HL-60 (cell line): ENCODE measurements around the gene CRELD2.
A peak's percentile ranks its signal among the peaks of the same experiment; 100 is the strongest.

Experiments
- DNase-seq, 2 experiments: peaks; one replicate each; pipeline ENCODE4 v3.0.0-alpha.2; 2010 to 2020; ENCODE audit warnings: low read depth in 1 of 2, low spot score in 1 of 2
- H3K27ac ChIP-seq: fragments of 250-450 bp; sonication (Bioruptor Pico); replicated peaks from 2 replicates; pipeline ENCODE4 v1.5.1; 2020; ENCODE audit warnings: mild to moderate bottlenecking, moderate library complexity
- H3K27me3 ChIP-seq: fragments of 250-450 bp; sonication (Bioruptor Pico); 2 replicates; pipeline ENCODE4 v1.5.1; 2021; ENCODE audit warnings: mild to moderate bottlenecking, moderate library complexity; ENCODE audit not compliant: insufficient read depth, poor library complexity, severe bottlenecking
- H3K4me3 ChIP-seq: replicated peaks from 2 replicates; pipeline ENCODE4 v1.5.1; 2011; ENCODE audit warnings: mild to moderate bottlenecking, control low read depth, low read length; ENCODE audit not compliant: insufficient read depth
- GABPA ChIP-seq: IDR thresholded peaks from 2 replicates; pipeline ENCODE4 v1.6.1; 2012; ENCODE audit warnings: low read depth
- POLR2AphosphoS5 ChIP-seq: IDR thresholded peaks from 2 replicates; pipeline ENCODE4 v1.6.1; 2012; ENCODE audit warnings: low read depth
- SPI1 ChIP-seq: IDR thresholded peaks from 2 replicates; pipeline ENCODE4 v1.6.1; 2012; ENCODE audit warnings: low read depth, mild to moderate bottlenecking, borderline replicate concordance
- TF ChIP-seq, protein P1 (sequence below): IDR thresholded peaks from 2 replicates; pipeline ENCODE4 v1.6.1; 2012; ENCODE audit warnings: low read depth; ENCODE audit not compliant: insufficient replicate concordance
- TF ChIP-seq, protein P2 (sequence below): IDR thresholded peaks from one replicate; pipeline ENCODE4 v1.5.1; 2011; ENCODE audit warnings: low read length, control low read depth, inconsistent platforms; ENCODE audit not compliant: insufficient read depth

The CRELD2 gene

DNA sequence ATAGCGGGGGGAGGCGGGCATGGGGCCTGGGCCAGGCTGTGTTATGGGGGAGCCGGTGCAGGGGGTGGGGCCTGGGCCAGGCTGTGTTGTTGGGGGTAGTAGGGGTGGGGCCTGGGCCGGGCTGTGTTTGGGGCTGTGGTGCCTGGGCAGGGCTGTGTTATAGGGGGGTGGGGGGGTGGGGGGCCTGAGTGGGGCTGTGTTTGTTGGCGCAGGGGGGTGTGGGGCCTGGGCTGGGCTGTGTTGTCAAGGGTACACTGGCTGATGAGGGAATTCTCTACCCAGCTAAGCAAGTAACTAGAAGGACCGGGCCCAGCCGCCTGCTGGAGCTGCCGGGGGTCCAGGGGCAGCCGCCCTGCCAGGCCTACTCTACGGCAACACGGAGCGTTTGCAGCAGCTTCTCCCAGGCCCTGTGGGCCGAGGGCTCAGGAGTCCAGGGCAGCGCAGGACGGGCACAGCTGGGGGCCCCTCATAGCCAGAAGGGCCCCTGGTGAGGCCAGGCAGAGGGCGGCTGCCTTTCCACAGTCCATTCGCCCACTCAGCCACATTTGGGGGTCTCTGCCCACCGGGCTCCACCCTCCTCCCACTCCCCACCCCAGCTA lies 32.1 kb downstream of the CRELD2 start:
- no peak for DNase-seq
- Histone ChIP-seq H3K4me3 (no peak overlapping the region), H3K27me3 (no peaks in the 10 kb centered on the region), H3K27ac (no peak overlapping the region)
- TF ChIP-seq GABPA (no peak), POLR2AphosphoS5 (no peak), SPI1 (no peak)
- TF ChIP-seq, protein P1, sequence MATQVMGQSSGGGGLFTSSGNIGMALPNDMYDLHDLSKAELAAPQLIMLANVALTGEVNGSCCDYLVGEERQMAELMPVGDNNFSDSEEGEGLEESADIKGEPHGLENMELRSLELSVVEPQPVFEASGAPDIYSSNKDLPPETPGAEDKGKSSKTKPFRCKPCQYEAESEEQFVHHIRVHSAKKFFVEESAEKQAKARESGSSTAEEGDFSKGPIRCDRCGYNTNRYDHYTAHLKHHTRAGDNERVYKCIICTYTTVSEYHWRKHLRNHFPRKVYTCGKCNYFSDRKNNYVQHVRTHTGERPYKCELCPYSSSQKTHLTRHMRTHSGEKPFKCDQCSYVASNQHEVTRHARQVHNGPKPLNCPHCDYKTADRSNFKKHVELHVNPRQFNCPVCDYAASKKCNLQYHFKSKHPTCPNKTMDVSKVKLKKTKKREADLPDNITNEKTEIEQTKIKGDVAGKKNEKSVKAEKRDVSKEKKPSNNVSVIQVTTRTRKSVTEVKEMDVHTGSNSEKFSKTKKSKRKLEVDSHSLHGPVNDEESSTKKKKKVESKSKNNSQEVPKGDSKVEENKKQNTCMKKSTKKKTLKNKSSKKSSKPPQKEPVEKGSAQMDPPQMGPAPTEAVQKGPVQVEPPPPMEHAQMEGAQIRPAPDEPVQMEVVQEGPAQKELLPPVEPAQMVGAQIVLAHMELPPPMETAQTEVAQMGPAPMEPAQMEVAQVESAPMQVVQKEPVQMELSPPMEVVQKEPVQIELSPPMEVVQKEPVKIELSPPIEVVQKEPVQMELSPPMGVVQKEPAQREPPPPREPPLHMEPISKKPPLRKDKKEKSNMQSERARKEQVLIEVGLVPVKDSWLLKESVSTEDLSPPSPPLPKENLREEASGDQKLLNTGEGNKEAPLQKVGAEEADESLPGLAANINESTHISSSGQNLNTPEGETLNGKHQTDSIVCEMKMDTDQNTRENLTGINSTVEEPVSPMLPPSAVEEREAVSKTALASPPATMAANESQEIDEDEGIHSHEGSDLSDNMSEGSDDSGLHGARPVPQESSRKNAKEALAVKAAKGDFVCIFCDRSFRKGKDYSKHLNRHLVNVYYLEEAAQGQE = no peak
- TF ChIP-seq, protein P2, sequence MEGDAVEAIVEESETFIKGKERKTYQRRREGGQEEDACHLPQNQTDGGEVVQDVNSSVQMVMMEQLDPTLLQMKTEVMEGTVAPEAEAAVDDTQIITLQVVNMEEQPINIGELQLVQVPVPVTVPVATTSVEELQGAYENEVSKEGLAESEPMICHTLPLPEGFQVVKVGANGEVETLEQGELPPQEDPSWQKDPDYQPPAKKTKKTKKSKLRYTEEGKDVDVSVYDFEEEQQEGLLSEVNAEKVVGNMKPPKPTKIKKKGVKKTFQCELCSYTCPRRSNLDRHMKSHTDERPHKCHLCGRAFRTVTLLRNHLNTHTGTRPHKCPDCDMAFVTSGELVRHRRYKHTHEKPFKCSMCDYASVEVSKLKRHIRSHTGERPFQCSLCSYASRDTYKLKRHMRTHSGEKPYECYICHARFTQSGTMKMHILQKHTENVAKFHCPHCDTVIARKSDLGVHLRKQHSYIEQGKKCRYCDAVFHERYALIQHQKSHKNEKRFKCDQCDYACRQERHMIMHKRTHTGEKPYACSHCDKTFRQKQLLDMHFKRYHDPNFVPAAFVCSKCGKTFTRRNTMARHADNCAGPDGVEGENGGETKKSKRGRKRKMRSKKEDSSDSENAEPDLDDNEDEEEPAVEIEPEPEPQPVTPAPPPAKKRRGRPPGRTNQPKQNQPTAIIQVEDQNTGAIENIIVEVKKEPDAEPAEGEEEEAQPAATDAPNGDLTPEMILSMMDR = no peak

DNA sequence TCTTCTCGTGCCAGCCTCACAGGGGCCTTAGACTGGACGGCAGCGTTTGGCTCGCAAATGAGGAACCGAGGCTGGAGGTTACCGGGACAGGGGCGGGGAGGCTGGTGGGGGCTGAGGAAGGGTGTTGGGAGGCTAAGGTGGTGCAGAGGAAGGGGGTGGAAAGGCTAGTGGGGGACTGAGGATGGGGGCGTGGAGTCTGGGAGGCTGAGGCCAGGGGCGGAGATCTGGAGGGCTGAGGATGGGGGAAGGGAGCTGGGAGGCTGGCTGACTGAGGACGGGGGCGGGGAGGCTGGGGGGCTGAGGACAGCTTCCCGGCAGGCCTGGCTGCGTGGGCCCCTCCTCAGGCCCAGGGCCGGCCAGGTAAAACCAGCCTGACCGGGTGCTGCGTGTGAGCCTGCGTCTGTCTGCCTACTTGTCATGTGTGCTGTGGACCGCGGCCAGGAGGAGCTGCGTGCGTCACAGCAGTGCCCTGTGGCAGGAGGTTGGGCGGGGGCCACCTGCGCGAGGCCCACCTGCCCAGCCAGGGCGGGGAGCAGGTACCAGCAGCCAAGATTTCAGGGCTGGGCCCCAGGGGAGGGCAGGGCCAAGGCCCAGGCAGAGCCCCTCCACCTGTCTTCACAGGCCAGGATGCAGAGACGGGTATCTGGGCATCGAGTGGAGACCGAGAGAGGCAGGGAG lies 32.7 kb downstream of the CRELD2 start:
- no peak overlapping the region for H3K4me3 ChIP-seq
- H3K27ac ChIP-seq = no peak overlapping the region
- TF ChIP-seq SPI1 (peak; percentile 52; the same call in 1 of the 2 replicates), POLR2AphosphoS5 (no peak)
- no peaks in the 10 kb centered on the region for H3K27me3 ChIP-seq
- peak in 1 of 2 experiments; percentile 52 for DNase-seq

DNA sequence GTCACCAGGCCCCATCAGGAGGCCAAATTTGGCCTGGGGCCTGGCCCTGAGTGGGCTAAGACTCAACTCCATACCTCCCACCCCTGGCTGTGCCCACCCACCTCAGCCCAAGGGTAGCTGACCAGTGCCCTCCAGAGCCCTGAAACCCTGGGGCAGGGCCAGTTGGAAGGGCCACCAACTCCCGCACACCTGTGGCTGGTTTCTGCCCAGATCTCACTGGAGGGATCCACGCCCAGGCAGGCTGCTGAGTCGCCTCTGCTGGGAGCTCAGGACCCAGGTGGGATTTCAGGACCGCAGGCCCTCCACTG lies 33.2 kb downstream of the CRELD2 start:
- Histone ChIP-seq H3K27ac (no peak overlapping the region), H3K4me3 (no peak overlapping the region), H3K27me3 (no peaks in the 10 kb centered on the region)
- no peak for TF ChIP-seq GABPA
- TF ChIP-seq, protein P2 = no peak
- no peak for TF ChIP-seq POLR2AphosphoS5
- TF ChIP-seq, protein P1 = no peak
- no peak for TF ChIP-seq SPI1
- no peak for DNase-seq

DNA sequence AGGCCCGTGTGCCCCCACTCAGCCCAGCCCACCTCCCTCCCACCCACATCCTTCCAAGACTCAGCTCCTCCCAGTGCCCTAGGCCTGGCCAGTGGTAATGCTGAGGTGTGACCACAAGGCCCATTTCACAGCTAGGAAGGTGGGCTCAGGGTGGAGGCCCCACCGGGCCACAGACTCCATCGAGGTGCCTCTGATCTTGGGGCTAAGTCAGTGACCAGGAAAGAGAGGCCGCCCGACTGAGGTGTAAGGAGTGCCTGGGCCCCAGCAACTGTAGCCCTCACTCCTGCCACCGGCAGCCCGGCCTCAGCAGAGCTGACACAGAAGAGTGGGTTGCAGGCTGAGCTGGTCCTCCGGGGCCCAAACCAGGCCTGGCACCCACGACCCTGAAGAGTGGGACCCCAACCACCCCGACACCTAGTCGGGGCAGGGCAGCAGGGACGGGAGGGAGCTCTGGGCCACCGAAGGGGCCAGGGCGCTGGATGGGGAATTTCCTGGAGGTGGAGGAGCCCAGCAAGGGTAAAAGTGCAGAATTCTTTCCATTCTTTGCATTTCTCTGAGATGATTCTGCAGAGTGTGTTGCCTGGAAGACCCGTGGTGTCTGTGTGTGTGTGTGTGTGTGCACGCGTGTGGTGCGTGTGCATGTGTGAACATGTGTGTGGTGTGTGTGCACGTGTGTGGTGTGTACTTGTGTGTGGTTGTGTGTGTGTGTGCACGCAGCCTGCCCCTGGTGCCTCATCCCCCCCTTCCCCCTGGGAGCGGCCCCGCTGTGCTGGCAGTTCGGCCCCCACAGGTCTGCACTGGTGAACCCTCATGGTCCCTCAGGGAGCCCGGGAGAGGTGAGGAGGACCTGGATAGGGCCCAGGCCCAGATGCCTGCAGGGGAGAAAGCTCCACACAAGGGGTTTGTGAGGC lies 33.8 kb downstream of the CRELD2 start:
- no peak for DNase-seq
- Histone ChIP-seq H3K27me3 (no peaks in the 10 kb centered on the region), H3K27ac (no peak overlapping the region), H3K4me3 (no peak overlapping the region)
- TF ChIP-seq GABPA = no peak
- TF ChIP-seq SPI1 = no peak
- no peak for TF ChIP-seq POLR2AphosphoS5
- TF ChIP-seq, protein P1 = no peak
- TF ChIP-seq, protein P2 = no peak
